ENCODE data around the gene EBF3.

DNA sequence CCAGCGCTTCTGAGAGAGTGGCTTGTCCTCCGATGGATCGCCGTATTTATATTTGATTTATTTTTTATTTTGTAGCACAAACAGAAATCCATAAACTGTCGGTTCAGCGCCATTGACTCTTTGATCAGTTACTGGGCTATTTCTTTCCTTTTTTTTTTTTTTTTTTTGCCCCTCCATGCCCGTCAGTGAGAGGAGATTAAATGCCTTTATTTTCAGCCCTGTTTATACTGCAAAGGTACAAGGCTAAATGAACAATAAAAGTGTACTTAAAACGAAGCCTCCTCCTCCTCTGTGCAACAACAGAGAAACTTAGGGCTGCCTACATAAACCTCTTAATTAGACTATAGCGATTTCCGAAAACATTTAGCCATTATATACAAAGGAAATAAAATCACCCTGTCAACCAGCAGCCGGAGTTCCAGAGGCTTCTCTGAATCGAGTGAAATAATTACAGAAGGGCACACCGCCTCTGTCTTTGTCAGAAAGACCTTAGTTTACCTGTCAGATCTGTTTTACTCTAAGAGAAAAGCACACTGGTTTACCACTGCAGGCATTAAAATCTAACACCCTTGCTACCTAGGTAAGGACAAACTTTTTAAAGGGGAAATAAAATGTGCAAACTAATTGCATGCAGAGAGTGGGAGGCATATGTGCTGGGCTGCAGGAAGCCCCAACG is 3.5 kb downstream of the EBF3 start:
- TF ChIP-seq, protein P1, sequence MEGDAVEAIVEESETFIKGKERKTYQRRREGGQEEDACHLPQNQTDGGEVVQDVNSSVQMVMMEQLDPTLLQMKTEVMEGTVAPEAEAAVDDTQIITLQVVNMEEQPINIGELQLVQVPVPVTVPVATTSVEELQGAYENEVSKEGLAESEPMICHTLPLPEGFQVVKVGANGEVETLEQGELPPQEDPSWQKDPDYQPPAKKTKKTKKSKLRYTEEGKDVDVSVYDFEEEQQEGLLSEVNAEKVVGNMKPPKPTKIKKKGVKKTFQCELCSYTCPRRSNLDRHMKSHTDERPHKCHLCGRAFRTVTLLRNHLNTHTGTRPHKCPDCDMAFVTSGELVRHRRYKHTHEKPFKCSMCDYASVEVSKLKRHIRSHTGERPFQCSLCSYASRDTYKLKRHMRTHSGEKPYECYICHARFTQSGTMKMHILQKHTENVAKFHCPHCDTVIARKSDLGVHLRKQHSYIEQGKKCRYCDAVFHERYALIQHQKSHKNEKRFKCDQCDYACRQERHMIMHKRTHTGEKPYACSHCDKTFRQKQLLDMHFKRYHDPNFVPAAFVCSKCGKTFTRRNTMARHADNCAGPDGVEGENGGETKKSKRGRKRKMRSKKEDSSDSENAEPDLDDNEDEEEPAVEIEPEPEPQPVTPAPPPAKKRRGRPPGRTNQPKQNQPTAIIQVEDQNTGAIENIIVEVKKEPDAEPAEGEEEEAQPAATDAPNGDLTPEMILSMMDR (IDR thresholded peaks at IDR 0.05), result no peak
- TF ChIP-seq POLR2A (IDR thresholded peaks at IDR 0.05), result no peak
